Fibroblast of lung (primary cell): ENCODE results near the gene C20orf204. TPM values are rescaled to one million over a fixed set of nuclear protein-coding genes. Genes with fewer than 3 reads are reported as not detected.

Experiments
- DNase-seq, 2 donors: peaks; one replicate each; pipeline versions ENCODE4 v3.0.0 to v3.0.0-alpha.2; 2010; ENCODE audit warnings: low read depth in 2 of 2
- H2AFZ ChIP-seq: 2 replicates; pipeline ENCODE4 v1.5.1; 2012; ENCODE audit warnings: low read length, control low read depth, inconsistent platforms
- H3K27ac ChIP-seq: 2 replicates; pipeline ENCODE4 v1.5.1; 2011; ENCODE audit warnings: low read length, control low read depth; ENCODE audit not compliant: insufficient read depth
- H3K27me3 ChIP-seq: 2 replicates; pipeline ENCODE4 v1.5.1; 2011; ENCODE audit warnings: mild to moderate bottlenecking, low read length; ENCODE audit not compliant: control insufficient read depth, insufficient read depth
- H3K36me3 ChIP-seq: 2 replicates; pipeline ENCODE4 v1.5.1; 2011; ENCODE audit warnings: low read length; ENCODE audit not compliant: control insufficient read depth, insufficient read depth
- H3K4me1 ChIP-seq: 2 replicates; pipeline ENCODE4 v1.5.1; 2011; ENCODE audit warnings: low read length; ENCODE audit not compliant: control insufficient read depth, insufficient read depth; ENCODE audit errors: extremely low read depth
- H3K4me2 ChIP-seq: 2 replicates; pipeline ENCODE4 v1.5.1; 2011; ENCODE audit warnings: low read length, control low read depth; ENCODE audit not compliant: insufficient read depth; ENCODE audit errors: extremely low read depth
- H3K4me3 ChIP-seq, 4 experiments: fragments of 200-600 bp in 1 of 4; sonication (generic) in 1 of 4; replicated peaks in 1 of 4; 2 replicates each; pipeline ENCODE4 v1.5.1; 2011 to 2016; ENCODE audit warnings: low read length in 4 of 4, low read depth in 3 of 4, mild to moderate bottlenecking in 3 of 4, control low read depth in 2 of 4, inconsistent platforms in 1 of 4, mixed read lengths in 1 of 4; ENCODE audit not compliant: insufficient read depth in 1 of 4; ENCODE audit errors: control extremely low read depth in 1 of 4
- H3K79me2 ChIP-seq: 2 replicates; pipeline ENCODE4 v1.5.1; 2012; ENCODE audit warnings: mild to moderate bottlenecking, low read length, inconsistent platforms; ENCODE audit not compliant: control insufficient read depth, insufficient read depth
- H3K9ac ChIP-seq: 2 replicates; pipeline ENCODE4 v1.5.1; 2011; ENCODE audit warnings: mild to moderate bottlenecking, low read length, control low read depth; ENCODE audit not compliant: insufficient read depth
- H3K9me3 ChIP-seq: 2 replicates; pipeline ENCODE4 v1.5.1; 2012; ENCODE audit warnings: low read depth, low read length; ENCODE audit not compliant: control insufficient read depth, insufficient read depth
- H4K20me1 ChIP-seq: 2 replicates; pipeline ENCODE4 v1.5.1; 2011; ENCODE audit warnings: low read length; ENCODE audit not compliant: control insufficient read depth, insufficient read depth; ENCODE audit errors: extremely low read depth
- CTCF ChIP-seq, 2 donors: IDR thresholded peaks in 1 of 2; conservative IDR thresholded peaks in 1 of 2; 1 replicate in 1 of 2; 2 replicates in 1 of 2; pipeline ENCODE4 v1.5.1; 2011 to 2012; ENCODE audit warnings: low read length in 2 of 2, control low read depth in 1 of 2, inconsistent platforms in 1 of 2, low read depth in 1 of 2, mild to moderate bottlenecking in 1 of 2
- EZH2 ChIP-seq: IDR thresholded peaks from 2 replicates; pipeline ENCODE4 v1.5.1; 2012; ENCODE audit warnings: low read length, control low read depth, mild to moderate bottlenecking; ENCODE audit errors: missing control alignments
- polyA plus RNA-seq, 2 donors: library from polyadenylated mRNA; depleted of rRNA in 1 of 2; stranded (reverse) in 1 of 2; unstranded in 1 of 2; fragments of >200 nt; gene quantifications; 2 replicates each; pipeline ENCODE4 v1.2.1, GENCODE V29; 2011 to 2012; ENCODE audit warnings: missing spikeins in 1 of 2
- total RNA-seq: library from RNA; depleted of rRNA; stranded (reverse); fragments of >200 nt; gene quantifications from 2 replicates; pipeline ENCODE4 v1.2.1, GENCODE V29; 2014

The C20orf204 gene
- total and polyA plus RNA-seq, 2 donors (not counting 1 experiment from before 2014, with no cell fraction given), result 0.02 to 0.66 TPM

- no peaks in the 10 kb centered on the region for H3K27me3 ChIP-seq
- H3K79me2 ChIP-seq, result no peaks in the 10 kb centered on the region
- H3K36me3 ChIP-seq, result no peaks in the 10 kb centered on the region
- H3K9me3 ChIP-seq, result no peaks in the 10 kb centered on the region
- H2AFZ ChIP-seq, result no peak overlapping the region
- H3K4me2 ChIP-seq, result no peak overlapping the region
- no peak overlapping the region for H3K9ac ChIP-seq
- DNase-seq, result no peak
- H3K4me3 ChIP-seq, result no peak overlapping the region
- H3K27ac ChIP-seq, result no peak overlapping the region
- no peak for TF ChIP-seq CTCF (conservative IDR thresholded peaks at IDR 0.05 in 1 of 2, IDR thresholded peaks at IDR 0.05 in 1 of 2; ENCODE audit: low read depth in 1 of 2, low read length in 2 of 2)
- TF ChIP-seq EZH2, result no peak
- H3K4me1 ChIP-seq, result peaks cover 22% of the 10 kb centered on the region
- no peaks in the 10 kb centered on the region for H4K20me1 ChIP-seq
These were observed 31.1 kb downstream of the C20orf204 start for GRCh38 chr20:64067005-64067632.

- Histone ChIP-seq H4K20me1 (no peaks in the 10 kb centered on the region), H3K4me3 (no peak overlapping the region), H3K4me2 (no peak overlapping the region), H3K27ac (no peak overlapping the region), H3K36me3 (no peaks in the 10 kb centered on the region), H3K9ac (no peak overlapping the region), H3K79me2 (no peaks in the 10 kb centered on the region), H3K4me1 (peaks cover 17% of the 10 kb centered on the region), H3K9me3 (no peaks in the 10 kb centered on the region), H3K27me3 (no peaks in the 10 kb centered on the region), H2AFZ (no peak overlapping the region)
- DNase-seq, result no peak
- TF ChIP-seq CTCF (conservative IDR thresholded peaks at IDR 0.05 in 1 of 2, IDR thresholded peaks at IDR 0.05 in 1 of 2; ENCODE audit: low read depth in 1 of 2, low read length in 2 of 2) (no peak), EZH2 (no peak)
These were observed 31.8 kb downstream of the C20orf204 start for GRCh38 chr20:64067733-64068307.

GRCh38 chr20:64068386-64069208, 32.6 kb downstream of the C20orf204 start:
- H3K27me3 ChIP-seq, result no peaks in the 10 kb centered on the region
- H3K79me2 ChIP-seq, result no peaks in the 10 kb centered on the region
- no peaks in the 10 kb centered on the region for H4K20me1 ChIP-seq
- H3K9ac ChIP-seq, result no peak overlapping the region
- no peak overlapping the region for H3K4me3 ChIP-seq
- TF ChIP-seq CTCF (conservative IDR thresholded peaks at IDR 0.05 in 1 of 2, IDR thresholded peaks at IDR 0.05 in 1 of 2; ENCODE audit: low read depth in 1 of 2, low read length in 2 of 2) (no peak), EZH2 (no peak)
- H3K27ac ChIP-seq, result no peak overlapping the region
- H3K9me3 ChIP-seq, result no peaks in the 10 kb centered on the region
- H3K4me2 ChIP-seq, result no peak overlapping the region
- H3K4me1 ChIP-seq, result peaks cover 17% of the 10 kb centered on the region
- H3K36me3 ChIP-seq, result peaks cover 1% of the 10 kb centered on the region
- H2AFZ ChIP-seq, result no peak overlapping the region
- no peak for DNase-seq
